Fibroblast of lung (primary cell): ENCODE measurements around the gene OS9. TPM values are rescaled to one million over a fixed set of nuclear protein-coding genes. Genes with fewer than 3 reads are reported as not detected.

Experiments used
- DNase-seq, 2 donors: peaks; one replicate each; pipeline versions ENCODE4 v3.0.0 to v3.0.0-alpha.2; 2010; ENCODE audit warnings: low read depth in 2 of 2
- H2AFZ ChIP-seq: 2 replicates; pipeline ENCODE4 v1.5.1; 2012; ENCODE audit warnings: low read length, control low read depth, inconsistent platforms
- H3K27ac ChIP-seq: 2 replicates; pipeline ENCODE4 v1.5.1; 2011; ENCODE audit warnings: low read length, control low read depth; ENCODE audit not compliant: insufficient read depth
- H3K27me3 ChIP-seq: 2 replicates; pipeline ENCODE4 v1.5.1; 2011; ENCODE audit warnings: mild to moderate bottlenecking, low read length; ENCODE audit not compliant: control insufficient read depth, insufficient read depth
- H3K36me3 ChIP-seq: 2 replicates; pipeline ENCODE4 v1.5.1; 2011; ENCODE audit warnings: low read length; ENCODE audit not compliant: control insufficient read depth, insufficient read depth
- H3K4me1 ChIP-seq: 2 replicates; pipeline ENCODE4 v1.5.1; 2011; ENCODE audit warnings: low read length; ENCODE audit not compliant: control insufficient read depth, insufficient read depth; ENCODE audit errors: extremely low read depth
- H3K4me2 ChIP-seq: 2 replicates; pipeline ENCODE4 v1.5.1; 2011; ENCODE audit warnings: low read length, control low read depth; ENCODE audit not compliant: insufficient read depth; ENCODE audit errors: extremely low read depth
- H3K4me3 ChIP-seq, 4 experiments: fragments of 200-600 bp in 1 of 4; sonication (generic) in 1 of 4; replicated peaks in 1 of 4; 2 replicates each; pipeline ENCODE4 v1.5.1; 2011 to 2016; ENCODE audit warnings: low read length in 4 of 4, low read depth in 3 of 4, mild to moderate bottlenecking in 3 of 4, control low read depth in 2 of 4, inconsistent platforms in 1 of 4, mixed read lengths in 1 of 4; ENCODE audit not compliant: insufficient read depth in 1 of 4; ENCODE audit errors: control extremely low read depth in 1 of 4
- H3K79me2 ChIP-seq: 2 replicates; pipeline ENCODE4 v1.5.1; 2012; ENCODE audit warnings: mild to moderate bottlenecking, low read length, inconsistent platforms; ENCODE audit not compliant: control insufficient read depth, insufficient read depth
- H3K9ac ChIP-seq: 2 replicates; pipeline ENCODE4 v1.5.1; 2011; ENCODE audit warnings: mild to moderate bottlenecking, low read length, control low read depth; ENCODE audit not compliant: insufficient read depth
- H3K9me3 ChIP-seq: 2 replicates; pipeline ENCODE4 v1.5.1; 2012; ENCODE audit warnings: low read depth, low read length; ENCODE audit not compliant: control insufficient read depth, insufficient read depth
- H4K20me1 ChIP-seq: 2 replicates; pipeline ENCODE4 v1.5.1; 2011; ENCODE audit warnings: low read length; ENCODE audit not compliant: control insufficient read depth, insufficient read depth; ENCODE audit errors: extremely low read depth
- CTCF ChIP-seq, 2 donors: IDR thresholded peaks in 1 of 2; conservative IDR thresholded peaks in 1 of 2; 1 replicate in 1 of 2; 2 replicates in 1 of 2; pipeline ENCODE4 v1.5.1; 2011 to 2012; ENCODE audit warnings: low read length in 2 of 2, control low read depth in 1 of 2, inconsistent platforms in 1 of 2, low read depth in 1 of 2, mild to moderate bottlenecking in 1 of 2
- EZH2 ChIP-seq: IDR thresholded peaks from 2 replicates; pipeline ENCODE4 v1.5.1; 2012; ENCODE audit warnings: low read length, control low read depth, mild to moderate bottlenecking; ENCODE audit errors: missing control alignments
- polyA plus RNA-seq, 2 donors: library from polyadenylated mRNA; depleted of rRNA in 1 of 2; stranded (reverse) in 1 of 2; unstranded in 1 of 2; fragments of >200 nt; gene quantifications; 2 replicates each; pipeline ENCODE4 v1.2.1, GENCODE V29; 2011 to 2012; ENCODE audit warnings: missing spikeins in 1 of 2
- total RNA-seq: library from RNA; depleted of rRNA; stranded (reverse); fragments of >200 nt; gene quantifications from 2 replicates; pipeline ENCODE4 v1.2.1, GENCODE V29; 2014

Gene OS9
- total and polyA plus RNA-seq, 2 donors (not counting 1 experiment from before 2014, with no cell fraction given), result 170 to 316 TPM

DNA sequence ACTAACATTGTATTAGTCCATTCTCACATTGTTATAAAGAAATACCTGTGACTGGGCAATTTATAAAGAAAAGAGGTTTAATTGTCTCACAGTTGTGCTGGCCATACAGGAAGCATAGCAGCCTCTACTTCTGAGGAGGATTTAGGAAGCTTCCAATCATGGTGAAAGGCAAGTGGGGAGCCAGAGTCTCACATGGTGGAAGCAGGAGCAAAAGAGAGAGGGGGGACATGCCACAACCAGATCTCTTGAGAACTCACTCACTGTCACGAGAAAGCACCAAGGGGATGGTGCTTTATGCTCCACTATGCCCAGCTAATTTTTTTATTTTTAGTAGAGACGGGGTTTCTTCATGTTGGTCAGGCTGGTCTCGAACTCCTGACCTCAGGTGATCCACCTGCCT is 13.3 kb downstream of the OS9 start:
- Histone ChIP-seq H3K27ac (no peak overlapping the region), H3K79me2 (no peaks in the 10 kb centered on the region), H3K27me3 (no peaks in the 10 kb centered on the region), H3K9ac (no peak overlapping the region), H3K4me1 (no peaks in the 10 kb centered on the region), H3K4me3 (no peak overlapping the region), H3K36me3 (no peaks in the 10 kb centered on the region), H3K4me2 (no peak overlapping the region), H4K20me1 (no peaks in the 10 kb centered on the region), H3K9me3 (no peaks in the 10 kb centered on the region), H2AFZ (no peak overlapping the region)
- no peak for DNase-seq
- TF ChIP-seq CTCF (conservative IDR thresholded peaks at IDR 0.05 in 1 of 2, IDR thresholded peaks at IDR 0.05 in 1 of 2; ENCODE audit: low read depth in 1 of 2, low read length in 2 of 2) (no peak), EZH2 (no peak)

DNA sequence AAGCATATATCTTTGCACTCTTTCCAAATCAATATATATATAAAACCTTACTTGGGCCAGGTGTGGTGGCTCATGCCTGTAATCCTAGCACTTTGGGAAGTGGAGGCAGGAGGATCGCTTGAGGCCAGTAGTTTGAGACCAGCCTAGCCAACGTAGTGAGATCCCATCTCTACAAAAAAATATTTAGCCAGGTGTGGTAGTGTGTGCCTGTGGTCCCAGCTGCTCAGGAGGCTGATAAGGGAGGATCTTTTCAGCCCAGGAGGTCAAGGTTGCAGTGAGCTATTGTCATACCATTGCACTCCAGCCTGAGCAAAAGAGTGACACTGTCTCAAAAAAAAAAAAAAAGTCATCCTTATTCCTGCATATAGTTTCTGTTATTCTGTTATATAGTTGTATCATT is 14.4 kb downstream of the OS9 start:
- Histone ChIP-seq H2AFZ (no peak overlapping the region), H3K4me2 (no peak overlapping the region), H3K27ac (no peak overlapping the region), H4K20me1 (no peaks in the 10 kb centered on the region), H3K79me2 (no peaks in the 10 kb centered on the region), H3K27me3 (no peaks in the 10 kb centered on the region), H3K4me3 (no peak overlapping the region), H3K9me3 (no peaks in the 10 kb centered on the region), H3K36me3 (no peaks in the 10 kb centered on the region), H3K9ac (no peak overlapping the region), H3K4me1 (no peaks in the 10 kb centered on the region)
- no peak for TF ChIP-seq CTCF (conservative IDR thresholded peaks at IDR 0.05 in 1 of 2, IDR thresholded peaks at IDR 0.05 in 1 of 2; ENCODE audit: low read depth in 1 of 2, low read length in 2 of 2)
- no peak for TF ChIP-seq EZH2
- no peak for DNase-seq

- no peak for TF ChIP-seq CTCF (conservative IDR thresholded peaks at IDR 0.05 in 1 of 2, IDR thresholded peaks at IDR 0.05 in 1 of 2; ENCODE audit: low read depth in 1 of 2, low read length in 2 of 2)
- no peak for TF ChIP-seq EZH2
- Histone ChIP-seq H3K27me3 (no peaks in the 10 kb centered on the region), H4K20me1 (no peaks in the 10 kb centered on the region), H3K4me3 (no peak overlapping the region), H3K4me2 (no peak overlapping the region), H2AFZ (no peak overlapping the region), H3K9me3 (no peaks in the 10 kb centered on the region), H3K27ac (no peak overlapping the region), H3K4me1 (no peaks in the 10 kb centered on the region), H3K36me3 (peaks cover 6% of the 10 kb centered on the region), H3K9ac (no peak overlapping the region), H3K79me2 (no peaks in the 10 kb centered on the region)
- DNase-seq, result no peak
These were observed 18.8 kb downstream of the OS9 start for GRCh38 chr12:57712701-57713100.
